Spleen (tissue), 7 donors: ENCODE data around the gene TMEM168.

ENCODE experiments used
- CTCF ChIP-seq, 11 experiments: fragments of 200-600 bp in 7 of 11; fragments of 450-650 bp in 4 of 11; sonication (generic) in 4 of 11; IDR thresholded peaks in 8 of 11; conservative IDR thresholded peaks in 3 of 11; 1 replicate in 7 of 11; 2 replicates in 4 of 11; pipeline versions ENCODE4 v1.4.0 to v1.8.0; 2016 to 2021; ENCODE audit warnings: antibody characterized with exemption in 11 of 11, inconsistent platforms in 4 of 11, mild to moderate bottlenecking in 1 of 11
- POLR2A ChIP-seq, 3 donors: fragments of 450-650 bp; IDR thresholded peaks; one replicate each; pipeline ENCODE4 v1.5.1; 2017; ENCODE audit warnings: antibody characterized with exemption in 3 of 3, mild to moderate bottlenecking in 1 of 3
- donor health status: DM: no; HTN: no; CAD: no; lungs with moderate emphysema.
- donor health status: DM: no; HTN: no; CAD: no.
- donor health status: DM: no; HTN: no; CAD: no.

GRCh38 chr7:112752576-112752975, 37.6 kb downstream of the TMEM168 start:
- no peak for TF ChIP-seq CTCF (IDR thresholded peaks at IDR 0.05 in 8 of 11, conservative IDR thresholded peaks at IDR 0.05 in 3 of 11)
- TF ChIP-seq POLR2A (IDR thresholded peaks at IDR 0.05): no peak
